ENCODE results near the gene TAOK2. TPM values are rescaled to one million over a fixed set of nuclear protein-coding genes. Genes with fewer than 3 reads are reported as not detected.
"Not testable (repeated sequence)": the region's sequence is repeated elsewhere in the genome, so short reads cannot be mapped to it uniquely, and the experiment has no call there.

The TAOK2 gene
- total RNA-seq, 1 donor from 2014 or later, result 39.7 TPM

DNA sequence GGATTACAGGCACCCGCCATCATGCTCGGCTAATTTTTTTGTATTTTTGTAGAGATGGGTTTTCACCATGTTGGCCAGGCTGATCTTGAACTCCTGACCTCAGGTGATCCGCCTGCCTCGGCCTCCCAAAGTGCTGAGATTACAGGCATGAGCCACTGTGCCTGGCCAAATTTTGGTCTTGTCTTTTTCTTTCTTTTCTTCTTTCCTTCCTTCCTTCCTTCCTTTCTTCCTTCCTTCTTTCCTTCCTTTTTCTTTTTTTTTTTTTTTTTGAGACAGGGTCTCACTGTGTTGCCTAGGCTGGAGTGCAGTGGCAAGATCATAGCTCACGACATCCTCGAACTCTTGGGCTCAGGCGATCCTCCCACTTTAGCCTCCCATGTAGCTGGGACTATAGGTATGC lies 41.8 kb downstream of the TAOK2 start:
- peaks cover 12% of the 10 kb centered on the region for H3K4me1 Mint-ChIP-seq (ENCODE audit: low read depth)
- DNase-seq (ENCODE audit: low spot score); H3K9me3 Mint-ChIP-seq; H3K27ac Mint-ChIP-seq; intact Hi-C loops (cut with micrococcal nuclease); H3K36me3 Mint-ChIP-seq (ENCODE audit: low read depth); H3K4me3 Mint-ChIP-seq: not testable (repeated sequence)
- peaks cover 21% of the 10 kb centered on the region for H3K27me3 Mint-ChIP-seq (ENCODE audit: insufficient read depth)

DNA sequence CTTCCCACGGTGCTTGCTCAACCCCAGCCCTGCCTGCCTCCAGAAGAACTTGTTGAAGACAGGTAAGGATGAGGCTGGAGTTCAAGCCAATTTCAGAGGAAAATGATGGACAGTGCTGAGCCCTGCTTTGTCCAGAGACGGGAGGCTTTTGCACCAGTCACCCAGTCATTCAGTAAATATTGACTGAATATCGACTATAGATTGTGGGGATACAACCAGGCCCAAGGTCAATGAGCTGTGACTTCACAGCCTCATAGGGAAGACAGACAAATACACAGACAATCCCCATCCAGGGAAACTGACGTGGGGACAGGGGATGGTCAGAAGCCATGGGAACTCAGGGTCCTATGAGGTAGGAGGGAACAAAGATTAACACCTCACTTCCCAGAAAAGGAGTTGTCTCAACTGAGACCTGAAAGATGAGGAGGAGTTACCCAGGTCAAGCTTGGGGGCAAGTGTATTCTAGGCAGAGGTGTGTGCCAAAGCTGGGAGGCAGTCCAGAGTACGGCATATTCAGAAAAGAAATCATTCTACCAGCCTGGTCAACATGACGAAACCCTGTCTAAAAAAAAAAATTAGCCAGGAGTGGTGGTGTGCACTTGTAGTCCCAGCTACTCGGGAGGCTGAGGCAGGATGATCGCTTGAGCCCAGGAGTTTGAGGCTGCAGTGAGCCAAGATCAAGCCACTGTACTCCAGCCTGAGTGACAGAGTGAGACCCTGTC lies 43.0 kb downstream of the TAOK2 start:
- no peaks in the 10 kb centered on the region for H3K36me3 Mint-ChIP-seq (ENCODE audit: low read depth)
- DNase-seq (ENCODE audit: low spot score), result no peak
- H3K4me1 Mint-ChIP-seq (ENCODE audit: low read depth), result peaks cover 22% of the 10 kb centered on the region
- H3K4me3 Mint-ChIP-seq, result no peak overlapping the region
- no peaks in the 10 kb centered on the region for H3K9me3 Mint-ChIP-seq
- peaks cover 22% of the 10 kb centered on the region for H3K27me3 Mint-ChIP-seq (ENCODE audit: insufficient read depth)
- intact Hi-C loops (cut with micrococcal nuclease), result no loop called here
- H3K27ac Mint-ChIP-seq, result no peak overlapping the region

DNA sequence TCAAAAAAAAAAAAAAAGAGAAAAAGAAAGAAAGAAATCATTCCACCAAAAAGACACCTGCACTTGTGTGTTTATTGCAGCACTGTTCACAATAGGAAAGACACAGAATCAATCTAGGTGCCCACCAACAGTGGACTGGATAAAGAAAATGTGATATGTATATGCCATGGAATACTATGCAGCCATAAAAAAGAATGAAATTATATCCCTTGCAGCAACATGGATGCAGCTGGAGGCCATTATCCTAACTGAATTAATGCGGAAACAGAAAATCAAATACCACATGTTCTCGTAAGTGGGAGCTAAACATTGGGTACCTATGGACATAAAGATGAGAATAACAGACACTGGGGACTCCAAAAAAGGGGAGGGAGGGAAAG lies 43.6 kb downstream of the TAOK2 start:
- no peaks in the 10 kb centered on the region for H3K36me3 Mint-ChIP-seq (ENCODE audit: low read depth)
- DNase-seq (ENCODE audit: low spot score), result no peak
- intact Hi-C loops (cut with micrococcal nuclease), result no loop called here
- no peak overlapping the region for H3K27ac Mint-ChIP-seq
- no peak overlapping the region for H3K4me3 Mint-ChIP-seq
- peaks cover 17% of the 10 kb centered on the region for H3K27me3 Mint-ChIP-seq (ENCODE audit: insufficient read depth)
- H3K4me1 Mint-ChIP-seq (ENCODE audit: low read depth), result peaks cover 17% of the 10 kb centered on the region
- no peaks in the 10 kb centered on the region for H3K9me3 Mint-ChIP-seq

DNA sequence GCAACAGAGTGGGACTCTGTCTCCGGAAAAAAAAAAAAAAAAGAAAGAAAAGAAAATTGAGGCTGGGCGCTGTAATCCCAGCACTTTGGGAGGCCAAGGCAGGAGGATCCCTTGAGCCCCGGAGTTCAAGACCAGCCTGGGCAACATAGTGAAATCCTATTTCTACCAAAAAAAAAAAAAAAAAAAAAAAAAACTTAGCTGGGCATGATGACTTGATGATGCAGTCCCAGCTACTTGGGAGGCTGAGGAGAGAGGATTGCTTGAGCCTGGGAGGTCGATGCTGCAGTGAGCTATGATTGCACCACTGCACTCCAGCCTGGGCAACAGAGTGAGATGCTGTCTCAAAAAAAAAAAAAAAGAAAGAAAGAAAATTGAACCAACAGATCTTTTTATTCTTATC lies 44.3 kb downstream of the TAOK2 start:
- intact Hi-C loops (cut with micrococcal nuclease); H3K4me3 Mint-ChIP-seq; H3K9me3 Mint-ChIP-seq; H3K36me3 Mint-ChIP-seq (ENCODE audit: low read depth); DNase-seq (ENCODE audit: low spot score); H3K27ac Mint-ChIP-seq: not testable (repeated sequence)
- peaks cover 12% of the 10 kb centered on the region for H3K27me3 Mint-ChIP-seq (ENCODE audit: insufficient read depth)
- H3K4me1 Mint-ChIP-seq (ENCODE audit: low read depth), result peaks cover 17% of the 10 kb centered on the region

DNA sequence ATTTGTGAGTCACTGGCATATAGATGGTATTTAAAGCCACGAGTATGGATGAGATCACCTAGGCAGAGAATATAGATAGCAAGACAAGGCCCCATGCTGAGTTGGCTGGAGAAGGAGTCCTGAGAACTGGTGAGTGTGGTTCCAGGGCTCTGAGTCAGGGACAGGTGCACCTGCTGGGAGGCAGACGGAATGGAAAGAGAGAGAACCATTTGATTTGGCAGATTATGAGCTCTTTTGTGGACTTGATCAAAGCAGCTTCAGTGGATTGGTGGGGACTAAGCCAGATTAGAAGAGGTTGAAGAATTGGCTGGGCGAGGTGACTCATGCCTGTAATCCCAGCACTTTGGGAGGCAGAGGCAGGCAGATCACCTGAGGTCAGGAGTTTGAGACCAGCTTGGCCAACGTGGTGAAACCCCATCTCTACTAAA lies 45.1 kb downstream of the TAOK2 start:
- Mint-ChIP-seq H3K9me3 (no peaks in the 10 kb centered on the region), H3K4me3 (no peak overlapping the region), H3K4me1 (ENCODE audit: low read depth) (peaks cover 17% of the 10 kb centered on the region), H3K27ac (peak overlapping the region; percentile 1), H3K36me3 (ENCODE audit: low read depth) (no peaks in the 10 kb centered on the region), H3K27me3 (ENCODE audit: insufficient read depth) (peaks cover 12% of the 10 kb centered on the region)
- intact Hi-C loops (cut with micrococcal nuclease), result no loop called here
- DNase-seq (ENCODE audit: low spot score), result no peak

DNA sequence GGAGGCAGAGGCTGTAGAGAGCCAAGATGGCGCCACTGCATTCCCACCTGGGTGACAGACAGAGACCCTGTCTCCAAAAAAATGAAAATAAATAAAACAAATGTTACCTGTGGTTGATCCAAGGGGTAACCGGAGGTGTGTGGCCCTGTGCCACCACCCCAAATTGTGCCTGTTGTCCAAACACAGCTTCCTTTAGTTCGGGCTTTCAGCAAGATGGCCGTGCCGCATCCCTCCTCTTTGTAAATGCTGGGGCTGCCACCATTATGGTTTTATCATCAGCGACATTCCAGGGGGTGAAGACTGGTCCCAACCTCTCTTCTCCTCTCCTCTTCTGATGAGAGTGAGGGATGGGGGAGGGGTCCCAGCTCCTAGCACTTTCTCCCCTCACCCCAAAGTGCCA lies 49.2 kb downstream of the TAOK2 start, which contains the start of gene C16orf92:
Gene C16orf92 (plus strand): TSS at position 312 of the 400 bp plus-strand sequence. CDS start 143 bp downstream, outside the sequence.
- Mint-ChIP-seq H3K27ac (no peak within 1 kb of the TSS), H3K36me3 (ENCODE audit: low read depth) (no peaks in the 10 kb centered on the region), H3K9me3 (no peaks in the 10 kb centered on the region), H3K4me1 (ENCODE audit: low read depth) (peaks cover 17% of the 10 kb centered on the region), H3K27me3 (ENCODE audit: insufficient read depth) (peaks cover 25% of the 10 kb centered on the region), H3K4me3 (peak within 1 kb of the TSS; percentile 9)
- intact Hi-C loops (cut with micrococcal nuclease), result loop anchor here (5.0 kb wide), 2 partner anchors 201 to 216 kb away; partner anchors contain the start of genes MAZ and MVP
- no peak for DNase-seq (ENCODE audit: low spot score)

DNA sequence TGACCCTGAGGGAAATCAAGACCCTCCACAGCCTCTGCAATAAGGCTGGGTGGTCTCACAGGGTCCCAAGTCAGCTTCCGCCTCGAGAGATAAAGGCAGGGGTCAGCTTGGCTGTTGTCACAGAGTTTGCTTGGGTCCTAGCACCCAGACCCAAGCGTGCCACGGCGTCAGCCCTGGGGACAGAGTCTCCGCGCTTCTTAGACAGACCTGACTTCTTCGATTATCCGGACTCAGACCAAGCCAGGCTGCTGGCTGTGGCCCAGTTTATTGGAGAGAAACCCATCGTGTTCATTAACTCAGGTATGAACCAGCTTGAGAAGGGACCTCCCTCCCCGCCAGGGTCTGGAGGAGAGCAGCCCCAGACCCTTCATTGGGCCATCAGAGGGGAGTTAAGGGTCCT lies 49.9 kb downstream of the TAOK2 start:
- intact Hi-C loops (cut with micrococcal nuclease), result loop anchor here (5.0 kb wide), 2 partner anchors 201 to 216 kb away; partner anchors contain the start of genes MAZ and MVP
- H3K4me1 Mint-ChIP-seq (ENCODE audit: low read depth), result peaks cover 16% of the 10 kb centered on the region
- no peak for DNase-seq (ENCODE audit: low spot score)
- H3K27me3 Mint-ChIP-seq (ENCODE audit: insufficient read depth), result peaks cover 26% of the 10 kb centered on the region
- no peaks in the 10 kb centered on the region for H3K9me3 Mint-ChIP-seq
- no peaks in the 10 kb centered on the region for H3K36me3 Mint-ChIP-seq (ENCODE audit: low read depth)
- H3K4me3 Mint-ChIP-seq, result no peak overlapping the region
- H3K27ac Mint-ChIP-seq, result no peak overlapping the region

DNA sequence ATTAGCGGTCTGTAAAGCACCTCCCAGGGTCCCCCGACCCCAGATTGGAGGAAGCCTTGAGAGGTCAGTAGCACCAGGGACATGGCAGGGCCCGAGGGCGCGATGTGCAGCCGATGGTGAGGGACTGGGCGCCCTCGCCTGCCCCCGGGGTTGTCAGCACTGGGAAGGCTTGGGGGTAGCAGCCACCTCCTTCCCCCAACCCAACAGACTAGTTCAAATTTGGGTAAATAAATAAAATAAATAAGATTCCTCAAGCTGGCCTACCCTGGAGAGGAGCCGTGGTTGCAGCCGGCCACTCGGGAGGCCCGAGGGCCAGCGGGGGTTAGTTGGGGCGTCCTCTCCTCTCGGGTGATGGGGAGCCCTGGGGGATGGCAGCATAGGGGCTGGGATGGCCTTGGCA lies 50.8 kb downstream of the TAOK2 start:
- H3K27ac Mint-ChIP-seq, result no peak overlapping the region
- no peak overlapping the region for H3K4me3 Mint-ChIP-seq
- peaks cover 31% of the 10 kb centered on the region for H3K27me3 Mint-ChIP-seq (ENCODE audit: insufficient read depth)
- H3K4me1 Mint-ChIP-seq (ENCODE audit: low read depth), result peaks cover 13% of the 10 kb centered on the region
- no peak for DNase-seq (ENCODE audit: low spot score)
- no peaks in the 10 kb centered on the region for H3K9me3 Mint-ChIP-seq
- intact Hi-C loops (cut with micrococcal nuclease), result loop anchor here (5.0 kb wide), 2 partner anchors 202 to 217 kb away; partner anchors contain the start of genes MAZ and MVP
- H3K36me3 Mint-ChIP-seq (ENCODE audit: low read depth), result no peaks in the 10 kb centered on the region

DNA sequence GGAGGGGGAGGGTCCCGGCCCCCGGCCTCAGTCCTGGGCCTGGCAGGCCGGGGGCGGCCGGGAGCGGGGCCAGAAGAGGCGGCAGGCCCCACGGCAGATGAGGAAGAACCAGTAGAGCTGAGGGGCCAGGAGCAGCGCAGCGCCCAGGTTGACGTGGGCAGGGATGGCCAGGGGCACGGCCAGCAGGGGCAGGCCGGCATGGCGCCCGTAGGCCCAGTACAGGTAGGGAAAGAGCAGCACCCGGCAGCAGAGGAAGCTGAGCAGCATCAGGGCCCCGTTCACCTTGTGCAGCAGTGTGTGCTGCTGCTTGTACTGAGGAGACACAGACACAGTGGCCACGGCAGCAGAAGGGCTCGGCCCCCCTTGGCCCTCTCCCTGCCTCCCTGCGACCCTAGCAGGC lies 51.5 kb downstream of the TAOK2 start:
- Mint-ChIP-seq H3K27me3 (ENCODE audit: insufficient read depth) (peaks cover 38% of the 10 kb centered on the region), H3K9me3 (no peaks in the 10 kb centered on the region), H3K4me1 (ENCODE audit: low read depth) (peaks cover 13% of the 10 kb centered on the region), H3K4me3 (no peak overlapping the region), H3K36me3 (ENCODE audit: low read depth) (no peaks in the 10 kb centered on the region), H3K27ac (no peak overlapping the region)
- no peak for DNase-seq (ENCODE audit: low spot score)
- intact Hi-C loops (cut with micrococcal nuclease), result no loop called here

DNA sequence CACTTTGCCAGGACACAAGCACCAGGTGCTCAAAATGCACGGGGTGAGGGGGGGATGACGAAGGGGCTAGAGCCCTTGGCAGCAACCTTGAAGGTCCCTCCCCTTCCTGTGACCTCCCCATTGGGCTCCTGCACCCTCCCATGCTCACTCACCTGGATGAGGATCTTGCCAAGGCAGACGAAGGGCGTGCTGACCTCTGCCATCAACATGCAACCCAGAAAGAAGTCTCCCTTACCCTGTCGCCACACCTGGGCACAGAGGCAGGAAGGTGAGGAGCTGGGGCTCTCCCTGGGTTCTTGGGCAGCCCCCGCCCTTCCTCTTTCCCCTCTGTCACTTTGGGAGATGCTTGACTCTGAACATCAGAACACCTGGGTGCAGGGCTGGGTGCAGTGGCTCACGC lies 51.9 kb downstream of the TAOK2 start:
- Mint-ChIP-seq H3K27me3 (ENCODE audit: insufficient read depth) (peaks cover 36% of the 10 kb centered on the region), H3K36me3 (ENCODE audit: low read depth) (no peaks in the 10 kb centered on the region), H3K9me3 (no peaks in the 10 kb centered on the region), H3K4me1 (ENCODE audit: low read depth) (peaks cover 10% of the 10 kb centered on the region), H3K4me3 (no peak overlapping the region), H3K27ac (no peak overlapping the region)
- no peak for DNase-seq (ENCODE audit: low spot score)
- intact Hi-C loops (cut with micrococcal nuclease), result no loop called here

DNA sequence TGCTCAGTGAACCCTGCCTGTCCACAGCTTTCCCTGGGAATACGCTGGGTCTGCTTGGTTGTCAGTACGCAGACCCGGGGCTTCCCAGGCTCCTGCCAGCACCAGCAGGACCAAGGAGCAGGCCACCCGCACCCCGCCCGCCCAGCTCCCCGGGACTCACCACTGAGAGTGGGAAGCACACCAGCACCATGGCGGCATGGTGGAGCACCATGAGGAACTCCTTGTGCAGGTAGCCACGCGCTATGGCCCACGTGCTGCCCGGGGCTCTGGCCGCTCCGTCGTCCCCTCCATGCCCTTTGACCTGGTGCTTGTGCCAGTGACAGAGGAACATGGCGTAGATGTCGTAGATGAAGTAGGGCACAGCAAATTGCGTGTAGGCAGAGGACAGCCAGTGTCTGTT lies 52.8 kb downstream of the TAOK2 start:
- H3K36me3 Mint-ChIP-seq (ENCODE audit: low read depth), result no peaks in the 10 kb centered on the region
- intact Hi-C loops (cut with micrococcal nuclease), result no loop called here
- no peak overlapping the region for H3K4me3 Mint-ChIP-seq
- no peak for DNase-seq (ENCODE audit: low spot score)
- peaks cover 32% of the 10 kb centered on the region for H3K27me3 Mint-ChIP-seq (ENCODE audit: insufficient read depth)
- H3K9me3 Mint-ChIP-seq, result no peaks in the 10 kb centered on the region
- H3K27ac Mint-ChIP-seq, result no peak overlapping the region
- H3K4me1 Mint-ChIP-seq (ENCODE audit: low read depth), result peaks cover under 1% of the 10 kb centered on the region

DNA sequence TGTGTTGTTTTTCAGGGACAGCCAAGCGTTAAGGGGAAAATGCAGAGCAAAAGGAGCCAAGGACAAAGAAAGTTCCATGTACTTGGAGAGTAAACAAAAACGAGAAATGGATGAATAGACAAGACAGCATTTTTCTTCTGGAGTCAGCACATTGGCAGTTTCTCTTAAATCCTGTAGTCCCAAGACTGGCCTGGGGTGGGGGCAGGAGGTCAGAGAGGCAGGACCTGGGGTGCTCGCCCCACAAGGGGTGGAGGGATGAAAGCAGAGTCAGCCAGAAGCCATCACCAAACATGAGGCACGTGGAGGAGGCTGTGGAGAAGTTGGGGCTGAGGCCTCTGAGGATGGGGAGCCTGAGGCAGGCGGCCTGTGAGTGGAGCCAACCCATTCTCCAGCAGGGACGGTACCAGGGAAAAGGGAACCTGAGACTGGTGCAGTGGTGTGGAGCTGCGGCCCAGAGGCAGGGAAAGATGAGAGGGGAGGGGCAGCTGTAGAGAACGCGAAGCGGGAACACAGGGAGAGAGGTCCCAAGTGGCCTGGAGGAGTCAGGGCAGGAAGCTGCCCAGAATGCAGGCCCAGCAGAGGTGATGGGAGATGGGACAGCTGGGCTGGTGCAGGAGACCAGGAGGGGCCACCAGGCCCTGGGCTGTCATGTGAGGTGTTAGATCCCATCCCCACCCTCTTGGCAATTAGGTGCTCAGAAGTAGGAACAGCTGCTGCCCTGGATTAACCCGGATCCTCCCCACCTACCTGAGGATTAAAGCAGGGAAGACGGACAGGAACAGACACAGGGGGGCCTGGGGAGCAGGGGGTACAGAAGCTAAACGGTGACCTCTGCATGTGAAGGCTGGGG lies 54.1 kb downstream of the TAOK2 start:
- no peaks in the 10 kb centered on the region for H3K36me3 Mint-ChIP-seq (ENCODE audit: low read depth)
- DNase-seq (ENCODE audit: low spot score), result no peak
- H3K4me3 Mint-ChIP-seq, result no peak overlapping the region
- peaks cover 7% of the 10 kb centered on the region for H3K4me1 Mint-ChIP-seq (ENCODE audit: low read depth)
- H3K27me3 Mint-ChIP-seq (ENCODE audit: insufficient read depth), result peaks cover 39% of the 10 kb centered on the region
- intact Hi-C loops (cut with micrococcal nuclease), result no loop called here
- H3K27ac Mint-ChIP-seq, result no peak overlapping the region
- no peaks in the 10 kb centered on the region for H3K9me3 Mint-ChIP-seq

DNA sequence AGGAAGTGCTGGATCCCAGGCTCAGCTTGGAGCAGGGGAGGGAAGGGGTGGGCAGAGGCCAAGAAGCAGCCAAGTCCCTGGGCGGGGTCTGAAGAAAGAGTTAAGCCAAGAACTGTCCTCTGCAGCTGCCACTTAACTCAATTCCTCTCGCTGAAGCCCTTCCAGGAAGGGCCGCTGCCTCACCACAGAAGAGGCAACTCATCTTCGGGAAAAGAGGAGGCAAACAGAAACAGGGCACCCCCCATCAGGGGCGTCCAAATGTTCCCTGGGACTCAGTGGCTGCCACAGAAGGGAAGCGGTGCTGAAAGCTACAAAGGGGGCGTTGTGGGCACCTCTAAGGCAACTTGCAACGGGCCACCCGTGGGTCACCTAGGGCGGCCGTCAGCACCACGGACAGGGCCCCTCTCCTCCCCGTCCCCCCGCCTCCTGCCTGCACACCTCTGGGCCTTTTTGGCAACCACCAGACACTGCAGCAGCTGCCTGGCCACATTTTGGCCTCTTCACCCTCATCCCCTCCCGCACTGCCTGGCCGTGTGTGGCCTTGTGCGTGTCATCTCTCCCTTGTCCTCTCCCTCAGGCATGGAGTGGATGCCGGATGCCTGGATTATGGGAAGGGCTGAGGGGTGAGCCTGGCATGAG lies 54.9 kb downstream of the TAOK2 start:
- Mint-ChIP-seq H3K27me3 (ENCODE audit: insufficient read depth) (peaks cover 39% of the 10 kb centered on the region), H3K9me3 (no peaks in the 10 kb centered on the region), H3K27ac (no peak overlapping the region), H3K4me3 (no peak overlapping the region), H3K4me1 (ENCODE audit: low read depth) (peaks cover 7% of the 10 kb centered on the region), H3K36me3 (ENCODE audit: low read depth) (no peaks in the 10 kb centered on the region)
- intact Hi-C loops (cut with micrococcal nuclease), result no loop called here
- DNase-seq (ENCODE audit: low spot score), result no peak
